ENCODE results near the gene PTPN1. TPM values are rescaled to one million over a fixed set of nuclear protein-coding genes. Genes with fewer than 3 reads are reported as not detected.

PTPN1 gene
- total RNA-seq, 2 donors from 2014 or later: 52.6 to 113 TPM

DNA sequence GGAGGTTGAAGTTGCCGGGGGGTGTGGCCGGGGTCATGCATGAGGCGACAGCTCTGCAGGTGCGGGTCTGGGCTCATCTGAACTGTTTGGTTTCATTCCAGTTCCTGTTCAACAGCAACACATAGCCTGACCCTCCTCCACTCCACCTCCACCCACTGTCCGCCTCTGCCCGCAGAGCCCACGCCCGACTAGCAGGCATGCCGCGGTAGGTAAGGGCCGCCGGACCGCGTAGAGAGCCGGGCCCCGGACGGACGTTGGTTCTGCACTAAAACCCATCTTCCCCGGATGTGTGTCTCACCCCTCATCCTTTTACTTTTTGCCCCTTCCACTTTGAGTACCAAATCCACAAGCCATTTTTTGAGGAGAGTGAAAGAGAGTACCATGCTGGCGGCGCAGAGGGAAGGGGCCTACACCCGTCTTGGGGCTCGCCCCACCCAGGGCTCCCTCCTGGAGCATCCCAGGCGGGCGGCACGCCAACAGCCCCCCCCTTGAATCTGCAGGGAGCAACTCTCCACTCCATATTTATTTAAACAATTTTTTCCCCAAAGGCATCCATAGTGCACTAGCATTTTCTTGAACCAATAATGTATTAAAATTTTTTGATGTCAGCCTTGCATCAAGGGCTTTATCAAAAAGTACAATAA is 72.5 kb downstream of the PTPN1 start:
- DNase-seq (ENCODE audit: low spot score in 2 of 2) (no peak), ATAC-seq (no peak)
- Mint-ChIP-seq H3K36me3 (peaks cover 18 to 45% of the 10 kb centered on the region in 2 donors), H3K9me3 (no peaks in the 10 kb centered on the region), H3K27ac (peak overlapping the region in 1 of 2 donors; percentile 60)

DNA sequence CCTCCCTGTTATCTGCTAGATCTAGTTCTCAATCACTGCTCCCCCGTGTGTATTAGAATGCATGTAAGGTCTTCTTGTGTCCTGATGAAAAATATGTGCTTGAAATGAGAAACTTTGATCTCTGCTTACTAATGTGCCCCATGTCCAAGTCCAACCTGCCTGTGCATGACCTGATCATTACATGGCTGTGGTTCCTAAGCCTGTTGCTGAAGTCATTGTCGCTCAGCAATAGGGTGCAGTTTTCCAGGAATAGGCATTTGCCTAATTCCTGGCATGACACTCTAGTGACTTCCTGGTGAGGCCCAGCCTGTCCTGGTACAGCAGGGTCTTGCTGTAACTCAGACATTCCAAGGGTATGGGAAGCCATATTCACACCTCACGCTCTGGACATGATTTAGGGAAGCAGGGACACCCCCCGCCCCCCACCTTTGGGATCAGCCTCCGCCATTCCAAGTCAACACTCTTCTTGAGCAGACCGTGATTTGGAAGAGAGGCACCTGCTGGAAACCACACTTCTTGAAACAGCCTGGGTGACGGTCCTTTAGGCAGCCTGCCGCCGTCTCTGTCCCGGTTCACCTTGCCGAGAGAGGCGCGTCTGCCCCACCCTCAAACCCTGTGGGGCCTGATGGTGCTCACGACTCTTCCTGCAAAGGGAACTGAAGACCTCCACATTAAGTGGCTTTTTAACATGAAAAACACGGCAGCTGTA is 73.4 kb downstream of the PTPN1 start:
- DNase-seq (ENCODE audit: low spot score in 2 of 2) (no peak), ATAC-seq (no peak)
- Mint-ChIP-seq H3K27ac (peak overlapping the region in 1 of 2 donors; percentile 26), H3K9me3 (no peaks in the 10 kb centered on the region), H3K36me3 (peaks cover 15 to 42% of the 10 kb centered on the region in 2 donors)

DNA sequence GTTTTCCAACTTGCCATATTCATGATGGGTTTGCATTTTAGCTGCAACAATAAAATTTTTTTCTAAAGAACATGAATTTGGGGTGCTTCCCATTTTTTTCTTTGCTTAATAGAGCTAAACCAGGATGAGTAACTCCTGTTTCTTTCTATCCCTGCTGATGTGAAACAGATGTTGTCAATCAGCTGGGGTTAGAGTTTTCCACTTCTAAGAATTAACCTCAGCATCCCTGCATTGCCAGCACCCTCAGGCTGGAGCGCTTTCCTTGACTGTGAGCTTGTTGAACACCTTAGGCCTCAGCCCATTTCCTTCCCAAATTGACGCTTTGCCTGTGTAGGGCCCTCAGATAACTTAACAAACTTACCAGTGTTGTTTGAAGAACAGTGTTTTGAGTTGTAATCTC is 74.5 kb downstream of the PTPN1 start:
- no peaks in the 10 kb centered on the region for H3K9me3 Mint-ChIP-seq
- no peak for ATAC-seq
- H3K36me3 Mint-ChIP-seq: peaks cover 10 to 34% of the 10 kb centered on the region in 2 donors
- peak overlapping the region; percentile 17 to 41 for H3K27ac Mint-ChIP-seq
- DNase-seq (ENCODE audit: low spot score in 2 of 2): no peak

DNA sequence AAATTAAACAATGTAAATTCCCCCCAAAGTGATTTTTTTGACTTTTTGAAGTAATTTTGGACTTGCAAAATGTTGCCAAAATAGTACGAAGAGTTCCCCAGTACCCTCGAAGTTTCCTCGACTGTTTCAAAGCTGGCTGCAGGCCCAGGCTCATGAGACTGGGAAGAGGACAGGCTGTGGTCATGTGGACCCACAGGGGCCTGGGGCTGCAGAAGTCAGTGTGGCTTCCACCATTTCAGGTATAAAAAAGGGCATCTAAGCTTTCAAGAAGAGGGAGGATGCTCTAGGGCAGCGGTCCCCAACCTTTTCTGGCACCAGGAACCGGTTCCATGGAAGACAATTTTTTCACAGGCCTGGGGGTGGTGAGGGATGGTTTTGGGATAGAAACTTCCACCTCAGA is 75.0 kb downstream of the PTPN1 start:
- Mint-ChIP-seq H3K27ac (peak overlapping the region; percentile 17 to 50), H3K9me3 (no peaks in the 10 kb centered on the region), H3K36me3 (peaks cover 8 to 33% of the 10 kb centered on the region in 2 donors)
- no peak for ATAC-seq
- no peak for DNase-seq (ENCODE audit: low spot score in 2 of 2)

DNA sequence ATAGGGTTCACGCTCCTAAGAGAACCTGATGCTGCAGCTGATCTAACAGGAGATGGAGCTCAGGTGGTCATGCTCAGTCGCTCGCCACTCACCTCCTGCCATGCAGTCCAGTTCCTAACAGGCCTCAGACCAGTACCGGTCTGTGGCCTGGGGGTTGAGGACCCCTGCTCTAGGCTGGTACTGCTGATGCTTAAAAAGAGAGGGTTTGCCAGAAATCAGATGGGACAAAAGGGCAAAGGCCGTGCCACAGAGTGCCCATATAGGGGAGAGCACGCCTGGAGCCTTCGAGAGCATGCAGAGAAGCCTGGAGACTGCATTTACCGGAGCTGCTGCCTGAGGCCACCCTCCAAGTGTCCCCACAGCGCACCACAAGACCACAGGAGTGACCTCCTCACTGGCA is 75.5 kb downstream of the PTPN1 start:
- ATAC-seq: no peak
- H3K36me3 Mint-ChIP-seq: peaks cover 4 to 28% of the 10 kb centered on the region in 2 donors
- H3K27ac Mint-ChIP-seq: peak overlapping the region; percentile 17 to 50
- no peaks in the 10 kb centered on the region for H3K9me3 Mint-ChIP-seq
- DNase-seq (ENCODE audit: low spot score in 2 of 2): no peak

DNA sequence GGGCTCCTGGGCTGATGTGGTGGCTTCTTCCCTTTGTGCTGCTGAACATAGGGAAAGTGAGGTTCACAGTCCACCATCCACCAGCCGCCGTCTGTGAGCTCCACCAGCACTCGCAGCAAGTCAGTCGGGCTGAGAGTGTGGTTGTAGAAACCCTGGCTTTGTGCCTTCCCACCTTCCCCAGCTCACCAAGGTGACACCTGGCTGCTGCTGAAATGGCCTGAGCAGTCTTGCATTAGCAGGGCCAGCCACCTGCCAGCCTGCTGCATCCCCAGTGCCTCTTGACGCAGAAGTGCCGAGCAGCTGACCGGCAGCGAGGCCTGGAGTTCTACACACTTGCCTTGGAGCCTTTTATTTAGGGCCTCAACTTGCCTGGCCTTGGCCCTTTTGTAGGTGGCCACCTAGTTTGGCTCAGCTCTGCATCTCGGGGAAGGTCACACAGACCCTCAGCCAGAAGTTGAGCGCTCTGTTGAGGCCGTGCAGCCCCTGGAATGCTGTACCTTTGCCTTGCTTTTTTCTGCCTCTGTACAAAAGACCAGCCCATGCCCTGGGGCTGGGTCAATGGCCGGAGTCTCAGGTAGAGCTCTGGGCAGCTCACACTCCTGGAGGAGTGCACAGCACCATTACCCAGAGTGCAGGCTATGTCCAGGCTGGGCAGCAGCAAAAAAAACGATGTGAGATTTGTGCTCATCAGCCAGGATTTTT is 76.5 kb downstream of the PTPN1 start:
- Mint-ChIP-seq H3K36me3 (peaks cover 4 to 24% of the 10 kb centered on the region in 2 donors), H3K27ac (peak overlapping the region; percentile 61 to 68), H3K9me3 (no peaks in the 10 kb centered on the region)
- ATAC-seq: no peak
- no peak for DNase-seq (ENCODE audit: low spot score in 2 of 2)

DNA sequence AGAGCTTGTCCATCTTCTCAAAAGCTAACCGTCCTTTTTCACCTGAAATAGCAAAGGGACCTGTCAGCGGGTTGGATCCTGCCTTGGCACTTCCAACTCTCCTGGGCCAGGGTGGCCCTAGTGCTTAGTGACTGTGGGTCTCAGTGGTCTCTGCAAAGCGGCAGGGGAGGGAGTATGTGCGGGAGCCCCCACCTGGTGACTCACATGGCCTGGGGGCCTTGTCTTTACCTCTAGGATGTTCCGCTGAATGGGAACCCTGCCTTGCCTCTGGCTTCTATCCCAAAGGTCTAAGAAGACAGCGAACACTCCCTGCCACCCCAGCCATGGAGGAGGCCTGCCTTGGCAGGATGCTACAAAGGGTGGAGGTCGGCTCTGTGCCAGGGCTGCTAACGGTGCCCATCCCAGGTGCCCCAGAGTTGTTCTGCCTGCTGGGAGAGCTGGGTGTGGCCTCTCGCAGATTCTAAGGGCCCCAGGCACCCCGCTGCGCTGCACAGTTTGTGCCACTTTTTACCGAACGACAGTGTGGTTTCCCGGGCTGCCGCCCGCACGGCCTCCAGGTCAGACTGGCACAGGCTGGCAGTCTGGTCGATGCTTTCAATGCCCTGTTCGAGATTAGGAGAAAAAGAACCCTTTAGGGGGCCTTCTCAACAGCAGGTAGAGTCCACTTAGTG is 77.2 kb downstream of the PTPN1 start:
- ATAC-seq (peak; percentile 2 to 19), DNase-seq (ENCODE audit: low spot score in 2 of 2) (no peak)
- Mint-ChIP-seq H3K36me3 (peaks cover 4 to 19% of the 10 kb centered on the region in 2 donors), H3K27ac (peak overlapping the region; percentile 61 to 68), H3K9me3 (no peaks in the 10 kb centered on the region)

DNA sequence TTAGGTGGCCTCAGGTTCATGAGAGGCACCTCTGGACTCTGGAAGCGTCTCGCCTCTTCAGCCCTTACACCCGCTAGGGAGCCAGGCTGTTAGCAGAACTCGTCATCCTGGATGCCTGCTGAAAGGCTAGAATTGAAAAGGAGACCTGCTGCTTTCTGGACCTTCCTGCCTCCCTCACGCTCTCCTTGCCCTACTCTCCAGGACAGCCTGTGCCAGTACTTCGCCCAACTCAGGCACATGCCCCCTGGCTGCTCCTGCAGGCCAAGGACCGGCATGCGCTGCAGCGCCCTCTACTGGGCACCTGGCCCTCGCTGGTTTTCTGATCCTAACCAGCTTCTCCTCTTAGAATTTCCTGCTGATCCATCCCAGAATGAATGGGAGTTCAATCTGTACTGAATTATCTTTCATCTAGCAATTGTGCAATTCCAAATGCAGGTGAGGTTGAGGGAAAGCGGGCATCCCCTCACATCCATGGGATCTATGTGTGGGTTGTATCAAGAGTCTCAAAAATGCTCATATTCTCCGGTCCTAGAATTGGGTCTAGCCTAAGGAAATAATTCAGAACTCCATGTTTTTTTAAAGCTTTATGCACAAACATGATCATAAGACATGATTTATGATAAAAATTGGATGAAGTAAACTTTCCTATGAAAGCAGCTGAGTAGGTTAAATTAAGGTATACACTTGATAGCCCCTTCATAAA is 78.0 kb downstream of the PTPN1 start:
- H3K36me3 Mint-ChIP-seq: peaks cover 4 to 12% of the 10 kb centered on the region in 2 donors
- ATAC-seq (peak; percentile 53 to 67), DNase-seq (ENCODE audit: low spot score in 2 of 2) (peak; percentile 68 to 88)
- H3K9me3 Mint-ChIP-seq: no peaks in the 10 kb centered on the region
- H3K27ac Mint-ChIP-seq: peak overlapping the region; percentile 6 to 27

DNA sequence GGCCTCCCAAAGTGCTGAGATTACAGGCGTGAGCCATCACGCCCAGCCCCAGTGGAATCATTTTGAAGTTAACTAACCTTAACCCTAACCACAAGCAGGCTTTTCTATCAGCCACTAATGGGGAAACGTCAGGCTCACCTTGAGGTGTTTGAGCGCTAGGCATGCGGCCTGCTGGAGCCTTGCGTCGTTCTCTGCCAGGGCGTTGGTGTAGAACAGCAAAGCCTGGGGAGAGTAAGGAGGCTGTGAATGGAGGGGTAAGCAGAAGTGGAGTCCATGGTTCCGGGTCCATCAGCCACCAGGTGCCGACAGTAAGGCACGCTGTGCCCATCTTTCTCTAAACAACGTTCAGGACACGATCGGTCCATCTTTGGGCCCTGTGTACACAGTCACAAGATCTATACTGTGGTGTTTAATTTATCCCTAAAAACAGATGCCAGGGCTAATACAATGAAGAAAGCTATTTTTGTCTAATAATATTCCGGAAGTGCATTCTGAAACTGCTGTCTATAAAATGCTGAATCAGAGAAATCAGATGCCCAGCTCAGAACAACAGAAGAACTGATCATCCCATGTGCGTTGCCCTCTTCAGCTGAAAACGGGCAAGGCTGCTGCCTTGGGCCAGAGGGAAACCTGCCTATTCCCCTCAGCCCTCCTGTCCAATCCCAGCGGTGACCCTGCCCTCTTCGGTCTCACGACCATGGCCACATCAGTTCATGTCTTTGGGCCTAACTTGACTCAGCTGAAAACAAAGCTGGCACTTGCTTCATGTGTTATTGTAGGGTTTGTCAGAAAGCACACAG is 79.6 kb downstream of the PTPN1 start:
- ATAC-seq: no peak
- no peak for DNase-seq (ENCODE audit: low spot score in 2 of 2)
- Mint-ChIP-seq H3K36me3 (peaks cover 0 to 6% of the 10 kb centered on the region in 2 donors), H3K27ac (peak overlapping the region; percentile 37 to 82), H3K9me3 (no peaks in the 10 kb centered on the region)

DNA sequence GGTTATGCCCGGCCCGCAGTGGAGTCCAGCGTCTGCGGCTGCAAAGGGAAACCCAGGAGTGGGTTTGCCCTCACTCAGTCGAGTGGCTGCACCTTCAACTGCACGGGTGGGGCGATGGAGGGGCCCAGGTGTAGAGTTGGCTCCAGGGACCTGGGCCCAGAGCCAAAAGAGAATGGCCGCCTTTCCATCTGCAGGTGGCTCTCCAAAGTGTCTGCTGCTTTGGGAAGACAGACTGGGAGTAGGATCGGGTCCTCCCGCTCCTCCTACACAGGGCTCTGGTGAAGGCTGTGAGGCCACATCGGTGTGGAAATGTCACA is 80.1 kb downstream of the PTPN1 start:
- Mint-ChIP-seq H3K9me3 (no peaks in the 10 kb centered on the region), H3K27ac (peak overlapping the region; percentile 37 to 82), H3K36me3 (peaks cover 0 to 6% of the 10 kb centered on the region in 2 donors)
- DNase-seq (ENCODE audit: low spot score in 2 of 2) (no peak), ATAC-seq (no peak)

DNA sequence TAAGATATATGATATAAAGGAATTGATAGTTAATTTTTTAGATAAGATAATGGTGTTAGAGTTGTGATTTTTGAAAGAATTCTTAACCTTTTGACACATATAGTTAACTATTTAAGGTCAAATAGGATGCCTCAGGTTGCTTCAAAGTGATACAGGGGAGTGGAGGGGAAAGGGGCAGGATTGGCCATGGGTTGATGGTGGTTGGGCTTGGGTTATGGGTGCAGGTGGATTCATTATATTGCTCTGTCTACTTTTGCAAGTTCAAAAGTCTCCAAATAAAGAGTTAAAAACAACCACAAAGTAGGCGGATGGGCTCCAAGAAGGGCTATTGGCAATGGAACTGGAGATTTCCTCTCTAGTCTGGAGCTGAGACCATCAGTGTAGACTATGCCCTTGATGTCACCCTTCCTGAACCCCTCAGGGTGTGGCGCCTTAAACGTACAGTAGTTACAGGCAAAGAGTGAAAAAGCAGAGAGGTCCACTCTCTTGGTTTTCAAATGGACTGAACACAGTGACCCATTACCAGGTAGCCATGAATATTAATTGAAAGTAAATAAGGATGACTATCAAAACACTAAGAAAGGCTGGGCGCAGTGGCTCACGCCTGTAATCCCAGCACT is 81.2 kb downstream of the PTPN1 start:
- Mint-ChIP-seq H3K36me3 (peaks cover 0 to 6% of the 10 kb centered on the region in 2 donors), H3K27ac (peak overlapping the region; percentile 32 to 65), H3K9me3 (no peaks in the 10 kb centered on the region)
- DNase-seq (ENCODE audit: low spot score in 2 of 2) (no peak), ATAC-seq (no peak)

DNA sequence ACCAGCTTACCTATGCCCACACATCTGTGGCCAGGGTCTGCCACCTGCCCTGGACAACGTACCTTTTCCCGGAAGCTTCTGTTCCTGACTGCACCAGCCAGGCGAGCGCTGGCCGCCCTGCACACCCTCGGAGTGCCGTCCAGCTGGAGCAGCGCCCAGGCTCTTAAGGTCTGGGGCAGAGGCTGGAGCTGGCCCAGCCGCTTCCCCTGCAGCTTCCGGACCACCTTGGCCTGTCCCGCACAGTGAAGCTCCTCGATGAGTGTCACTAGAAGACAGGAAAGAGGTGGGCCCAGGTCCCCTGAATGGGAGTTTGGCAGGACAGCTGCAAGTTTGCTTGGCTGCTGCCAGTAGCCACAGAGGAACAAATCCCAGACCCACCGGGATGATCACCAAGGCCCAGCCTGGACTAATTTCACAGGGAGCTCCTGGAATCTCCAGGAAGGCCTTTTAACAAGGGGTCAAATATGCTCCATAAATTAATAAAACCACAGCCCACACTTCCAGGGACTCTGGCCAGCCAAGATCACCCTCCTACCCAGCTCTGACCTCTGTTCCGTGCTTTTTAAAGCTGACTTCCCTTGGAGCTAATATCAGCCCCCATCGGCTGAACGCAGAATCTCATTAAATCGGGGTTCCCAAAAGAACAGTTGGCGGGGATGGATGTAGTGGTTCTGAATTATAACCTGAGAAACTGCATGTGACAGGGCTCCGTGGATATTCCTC is 82.3 kb downstream of the PTPN1 start:
- H3K36me3 Mint-ChIP-seq: peaks cover 0 to 6% of the 10 kb centered on the region in 2 donors
- no peaks in the 10 kb centered on the region for H3K9me3 Mint-ChIP-seq
- DNase-seq (ENCODE audit: low spot score in 2 of 2) (no peak), ATAC-seq (no peak)
- H3K27ac Mint-ChIP-seq: peak overlapping the region; percentile 32 to 65

DNA sequence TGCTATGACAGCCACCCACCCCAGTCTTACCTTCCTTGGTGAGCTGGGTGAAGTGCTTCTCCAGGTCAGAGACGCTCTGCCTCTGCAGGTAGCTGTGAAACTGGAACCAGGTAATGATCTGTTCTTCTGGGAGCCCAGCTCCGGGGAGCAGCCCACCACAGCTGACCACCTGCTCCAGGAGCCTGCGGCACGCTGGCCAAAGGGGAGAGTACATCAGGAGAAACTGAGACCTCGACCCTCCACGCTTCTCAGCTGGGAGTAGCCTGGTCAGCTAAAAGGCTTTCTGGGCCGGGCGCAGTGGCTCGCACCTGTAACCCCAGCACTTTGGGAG is 82.8 kb downstream of the PTPN1 start:
- ATAC-seq (no peak), DNase-seq (ENCODE audit: low spot score in 2 of 2) (no peak)
- H3K27ac Mint-ChIP-seq: no peak overlapping the region
- no peaks in the 10 kb centered on the region for H3K9me3 Mint-ChIP-seq
- H3K36me3 Mint-ChIP-seq: peaks cover 0 to 5% of the 10 kb centered on the region in 2 donors

DNA sequence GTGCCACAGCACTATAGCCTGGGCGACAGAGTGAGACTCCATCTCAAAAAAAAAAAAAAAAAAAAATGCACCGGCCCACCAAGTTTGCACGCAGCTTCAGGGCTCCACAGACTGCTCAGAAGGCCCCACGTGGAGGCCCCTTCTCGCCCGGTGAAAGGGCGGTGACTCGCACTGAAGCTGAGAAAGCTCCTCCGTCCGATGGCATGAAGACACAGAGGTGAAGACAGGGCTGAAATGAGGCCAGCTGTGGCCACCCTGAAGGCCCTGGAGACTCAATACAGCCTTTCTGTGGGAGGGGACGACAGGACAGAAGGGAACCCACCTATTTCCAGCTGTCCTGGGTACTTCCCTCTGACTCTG is 84.0 kb downstream of the PTPN1 start:
- Mint-ChIP-seq H3K9me3 (no peaks in the 10 kb centered on the region), H3K36me3 (no peaks in the 10 kb centered on the region), H3K27ac (peak overlapping the region in 1 of 2 donors; percentile 85)
- DNase-seq (ENCODE audit: low spot score in 2 of 2) (no peak), ATAC-seq (no peak)
